WI38 (cell line): Measurements from ENCODE around the gene PLP1.

ENCODE experiments used
- H3K4me3 ChIP-seq: 2 replicates; pipeline ENCODE4 v1.5.1; 2011; ENCODE audit warnings: low read depth, mild to moderate bottlenecking, control low read depth, low read length
- TF ChIP-seq, protein P1 (sequence below): IDR thresholded peaks from 2 replicates; pipeline ENCODE4 v1.5.1; 2012; ENCODE audit warnings: low read depth, mild to moderate bottlenecking, control low read depth, low read length

The PLP1 gene

GRCh38 chrX:103776546-103776945 is at the start of gene PLP1:
PLP1 (plus strand) TSS chrX:103776840; CDS start chrX:103776996, 156 bp downstream.
- no peak within 1 kb of the TSS for H3K4me3 ChIP-seq
- TF ChIP-seq, protein P1, sequence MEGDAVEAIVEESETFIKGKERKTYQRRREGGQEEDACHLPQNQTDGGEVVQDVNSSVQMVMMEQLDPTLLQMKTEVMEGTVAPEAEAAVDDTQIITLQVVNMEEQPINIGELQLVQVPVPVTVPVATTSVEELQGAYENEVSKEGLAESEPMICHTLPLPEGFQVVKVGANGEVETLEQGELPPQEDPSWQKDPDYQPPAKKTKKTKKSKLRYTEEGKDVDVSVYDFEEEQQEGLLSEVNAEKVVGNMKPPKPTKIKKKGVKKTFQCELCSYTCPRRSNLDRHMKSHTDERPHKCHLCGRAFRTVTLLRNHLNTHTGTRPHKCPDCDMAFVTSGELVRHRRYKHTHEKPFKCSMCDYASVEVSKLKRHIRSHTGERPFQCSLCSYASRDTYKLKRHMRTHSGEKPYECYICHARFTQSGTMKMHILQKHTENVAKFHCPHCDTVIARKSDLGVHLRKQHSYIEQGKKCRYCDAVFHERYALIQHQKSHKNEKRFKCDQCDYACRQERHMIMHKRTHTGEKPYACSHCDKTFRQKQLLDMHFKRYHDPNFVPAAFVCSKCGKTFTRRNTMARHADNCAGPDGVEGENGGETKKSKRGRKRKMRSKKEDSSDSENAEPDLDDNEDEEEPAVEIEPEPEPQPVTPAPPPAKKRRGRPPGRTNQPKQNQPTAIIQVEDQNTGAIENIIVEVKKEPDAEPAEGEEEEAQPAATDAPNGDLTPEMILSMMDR, result no peak

DNA sequence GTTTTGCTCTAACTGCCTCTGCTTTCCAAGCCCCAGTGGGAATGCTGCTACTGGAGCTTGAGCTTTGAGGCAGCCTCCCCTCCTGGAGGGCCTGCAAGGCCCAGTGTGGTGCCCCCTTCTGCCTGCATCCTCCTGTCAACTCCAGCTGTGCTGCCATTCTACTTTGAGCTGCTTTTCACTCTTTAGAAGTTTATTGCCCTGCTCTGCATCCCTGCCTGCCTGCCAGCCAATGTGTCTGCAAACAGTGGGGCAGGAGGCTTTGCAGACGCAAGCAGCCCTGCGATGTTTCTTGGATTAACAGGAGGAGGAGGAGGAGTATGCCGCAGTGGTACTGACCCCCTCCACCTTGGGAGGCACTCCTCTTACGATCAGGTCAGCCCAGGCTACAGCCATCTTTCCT is 49.5 kb upstream of the PLP1 start:
- no peak overlapping the region for H3K4me3 ChIP-seq
- TF ChIP-seq, protein P1, result no peak

GRCh38 chrX:103729015-103729414 is 47.6 kb upstream of the PLP1 start:
- TF ChIP-seq, protein P1, result no peak

DNA sequence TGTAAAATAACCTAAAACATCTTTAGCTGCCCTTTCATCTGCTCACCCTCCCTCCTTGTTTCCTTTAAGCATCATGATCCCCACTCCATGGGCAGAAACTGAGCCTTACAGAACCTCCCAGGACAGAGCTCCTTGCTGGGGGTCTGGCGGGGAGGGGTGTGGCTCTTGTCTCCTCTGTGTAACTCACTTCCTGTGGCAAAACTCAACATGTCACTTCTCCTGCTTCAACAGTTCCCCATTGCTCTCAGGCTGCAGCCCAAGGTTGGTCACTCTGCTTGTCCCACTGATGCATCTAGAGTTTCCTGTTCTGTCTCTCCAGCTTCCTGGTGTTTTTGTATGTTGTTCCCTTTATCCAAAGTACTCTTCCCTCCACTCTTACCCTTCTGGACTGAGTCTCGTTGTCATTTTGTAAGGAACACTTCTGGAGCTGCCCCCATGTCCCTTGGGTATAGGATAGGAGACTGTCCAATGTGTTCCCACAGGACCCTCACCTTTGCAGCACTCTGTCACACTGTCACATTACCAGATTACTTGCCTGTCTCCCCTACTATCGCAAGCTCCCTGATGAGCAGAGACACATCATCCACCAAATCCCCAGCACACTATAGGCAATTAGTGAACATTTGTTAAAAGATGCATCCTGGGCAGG is 46.4 kb upstream of the PLP1 start:
- TF ChIP-seq, protein P1, result no peak
- H3K4me3 ChIP-seq, result no peak overlapping the region

More at GRCh38 chrX:103729015-103729414, 47.6 kb upstream of the PLP1 start:
- H3K4me3 ChIP-seq, result no peak overlapping the region

DNA sequence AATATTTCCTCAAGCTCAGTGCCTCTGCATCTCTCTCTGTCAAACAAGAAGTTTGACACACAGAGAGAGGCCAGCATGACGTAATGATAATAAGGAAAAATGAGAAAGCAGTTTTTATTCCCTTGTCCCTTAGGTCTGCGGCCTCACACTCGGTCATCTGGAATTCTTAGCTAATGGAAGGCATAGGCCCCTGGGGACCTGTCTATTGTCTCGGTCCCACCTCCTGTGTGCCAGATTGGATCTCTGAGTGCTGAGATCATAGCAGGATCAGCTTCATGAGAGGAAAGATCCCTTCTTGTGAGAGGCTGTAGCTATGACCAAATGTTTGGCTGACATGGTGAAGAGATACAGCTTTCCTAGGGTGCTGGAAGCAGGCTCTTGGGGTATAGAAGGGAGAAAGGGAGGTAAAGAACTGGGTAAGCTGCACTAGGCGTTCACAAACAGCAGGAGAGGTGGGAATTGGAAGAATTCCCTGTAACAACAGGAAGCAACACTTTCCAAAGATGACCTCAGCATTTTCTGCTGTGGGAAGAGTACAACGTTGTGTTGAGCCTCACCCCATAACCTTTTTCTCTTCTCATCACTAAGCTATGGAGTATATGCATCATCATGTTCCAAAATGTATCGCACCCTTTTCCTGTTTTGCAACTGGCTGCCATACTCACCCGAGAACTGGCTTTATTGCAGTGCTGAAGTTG is 45.7 kb upstream of the PLP1 start:
- H3K4me3 ChIP-seq, result no peak overlapping the region
- TF ChIP-seq, protein P1, result no peak

DNA sequence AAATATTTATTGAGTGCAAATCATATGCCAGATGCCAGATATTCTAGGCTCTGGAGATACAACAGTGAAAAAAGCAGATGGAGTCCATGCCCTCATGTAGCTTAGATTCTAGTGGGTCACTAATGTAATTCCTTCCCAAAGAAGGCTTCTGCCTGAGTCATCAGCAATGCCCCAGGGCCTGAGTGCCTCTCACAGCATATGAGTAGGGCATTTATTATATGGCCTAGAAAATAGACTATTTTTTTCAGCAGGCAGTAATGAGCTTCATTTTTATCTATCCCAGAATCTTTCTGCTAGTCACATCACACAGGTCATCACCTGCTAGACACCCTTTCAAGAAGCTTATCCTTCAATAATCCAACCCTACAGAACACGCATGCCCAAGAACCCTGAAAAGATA is 43.6 kb upstream of the PLP1 start:
- H3K4me3 ChIP-seq, result no peak overlapping the region
- TF ChIP-seq, protein P1, result no peak

- no peak overlapping the region for H3K4me3 ChIP-seq
- TF ChIP-seq, protein P1, result no peak
These were observed 42.4 kb upstream of the PLP1 start for GRCh38 chrX:103734125-103734760.
